TTC549 (cell line): Measurements from ENCODE around the gene ENO3.
A peak's percentile ranks its signal among the peaks of the same experiment; 100 is the strongest.
"Not testable (repeated sequence)": the region's sequence is repeated elsewhere in the genome, so short reads cannot be mapped to it uniquely, and the experiment has no call there.

Source experiments
- FAIRE-seq: peaks from 2 replicates; lab custom pipeline; 2012; peaks lifted over from hg19 to GRCh38; lab: Jason Lieb, UNC

ENO3 gene

DNA sequence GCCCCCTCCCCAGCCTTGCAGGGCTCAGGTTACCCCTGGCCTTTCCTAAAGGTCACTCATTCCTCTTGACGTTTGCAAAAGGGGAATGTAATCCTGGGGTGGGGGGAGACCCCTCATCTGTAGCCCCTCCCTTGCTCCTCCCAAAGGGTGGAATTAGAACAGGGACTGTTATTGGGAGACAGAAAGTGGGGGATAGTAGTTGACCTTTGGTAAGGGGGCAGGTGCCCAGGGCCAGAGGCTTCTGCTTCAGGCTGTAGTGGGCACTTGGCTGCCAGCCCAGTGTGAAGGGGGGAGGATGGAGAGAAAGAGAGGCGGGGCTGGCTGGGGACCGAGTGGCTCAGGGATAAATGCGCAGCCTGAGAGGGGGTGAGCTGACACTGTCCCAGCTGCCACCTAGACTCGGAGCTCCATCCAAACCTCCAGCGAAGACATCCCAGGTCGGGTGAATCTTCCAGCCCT is at the start of gene ENO3:
TSS of gene ENO3 (plus strand) at position 374 of the 459 bp plus-strand sequence. CDS start 711 bp downstream, outside the sequence.
- FAIRE-seq, result no peak

DNA sequence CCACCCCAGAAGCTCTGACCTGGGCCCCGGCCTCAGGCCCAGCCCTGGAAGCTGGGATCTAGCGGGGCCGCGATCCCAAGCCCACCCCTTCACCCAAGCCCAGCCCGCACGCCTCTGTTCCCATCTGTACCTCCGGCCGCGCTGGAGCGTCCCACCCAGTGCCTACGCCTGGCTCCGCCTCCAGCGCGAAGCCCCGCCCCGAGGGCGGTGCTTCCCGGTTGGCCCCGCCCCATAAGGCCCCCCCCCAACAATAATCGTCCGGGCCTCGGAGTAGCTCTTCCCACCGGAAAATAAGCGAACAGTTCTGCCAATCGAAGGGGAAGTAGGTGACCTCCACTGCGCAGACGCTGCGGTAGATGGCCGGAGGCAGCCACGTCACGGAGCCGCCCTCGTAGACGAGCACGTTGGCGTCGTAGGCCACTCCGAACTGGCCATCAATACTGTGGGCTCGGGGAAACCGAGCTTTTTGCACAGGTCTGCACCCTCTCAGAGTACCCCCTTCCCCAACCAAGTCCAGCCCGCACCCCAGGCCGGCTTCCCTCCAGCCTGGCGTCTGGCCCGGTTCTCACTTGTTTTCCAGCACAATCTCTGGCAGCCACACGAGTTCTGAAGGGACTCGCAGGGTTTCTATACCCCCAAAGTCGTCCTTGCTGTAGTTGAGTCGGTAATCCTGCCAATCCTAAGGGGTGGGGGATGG is 49.1 kb upstream of the ENO3 start:
- FAIRE-seq, result no peak

DNA sequence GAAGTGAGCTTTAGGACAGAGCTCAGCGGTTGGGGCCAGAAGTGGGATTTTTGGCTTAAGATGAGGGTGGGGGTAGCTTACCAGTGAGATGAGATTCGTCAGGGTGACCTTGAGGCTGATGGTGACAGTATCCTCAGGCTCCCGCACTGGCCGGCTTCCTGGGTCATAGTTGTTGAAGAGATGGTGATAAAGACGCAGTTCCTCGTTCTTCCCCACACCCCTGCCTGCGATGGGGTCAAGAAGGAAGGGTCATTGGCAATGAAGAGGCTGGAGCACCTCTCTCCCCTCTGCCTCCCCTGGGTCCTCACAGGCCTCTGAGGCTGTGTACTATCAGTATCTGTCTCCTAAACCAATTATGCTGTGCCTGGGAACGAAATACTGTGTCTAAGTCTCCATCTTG is 48.4 kb upstream of the ENO3 start:
- FAIRE-seq, result no peak

DNA sequence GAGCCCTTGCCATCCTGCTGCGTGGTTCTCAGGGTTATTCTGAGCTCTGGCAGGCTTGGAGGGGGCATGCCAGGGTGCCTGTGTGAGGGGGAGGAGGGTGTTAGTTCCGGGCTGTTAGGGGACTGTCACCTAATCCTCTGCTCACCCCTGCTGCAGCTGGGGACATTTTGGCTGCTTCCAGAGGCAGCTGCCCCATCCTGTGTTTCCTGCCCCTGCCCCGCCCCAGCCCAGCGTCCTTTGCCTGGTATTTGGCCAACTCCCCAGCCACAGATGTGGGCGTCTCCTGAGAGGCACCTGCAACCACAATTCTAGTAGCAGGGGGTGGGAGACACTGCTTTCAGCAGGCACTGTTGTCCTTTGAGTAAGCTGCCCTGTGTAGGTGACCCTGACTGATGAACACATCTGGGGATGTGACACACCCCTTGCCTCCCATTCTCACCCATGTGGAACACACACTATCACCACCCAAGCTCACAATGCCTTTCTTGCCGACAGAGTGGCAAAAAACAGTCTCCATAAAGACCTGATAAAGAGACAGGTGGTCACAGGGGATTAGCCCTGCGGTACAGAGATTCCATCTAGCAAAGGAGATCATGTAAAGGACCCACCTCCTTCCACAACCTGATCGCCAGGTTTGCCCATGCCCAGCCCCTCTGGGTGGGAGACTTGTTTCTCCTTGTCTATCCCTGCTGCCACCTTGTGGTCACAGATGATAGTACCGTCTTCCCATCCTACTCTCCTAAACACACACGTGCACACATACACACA is 47.7 kb upstream of the ENO3 start, which contains the start of gene CHRNE:
TSS of gene CHRNE (minus strand) at position 48 of the 768 bp plus-strand sequence. CDS start at position 13, 35 bp downstream.
- no peak for FAIRE-seq

DNA sequence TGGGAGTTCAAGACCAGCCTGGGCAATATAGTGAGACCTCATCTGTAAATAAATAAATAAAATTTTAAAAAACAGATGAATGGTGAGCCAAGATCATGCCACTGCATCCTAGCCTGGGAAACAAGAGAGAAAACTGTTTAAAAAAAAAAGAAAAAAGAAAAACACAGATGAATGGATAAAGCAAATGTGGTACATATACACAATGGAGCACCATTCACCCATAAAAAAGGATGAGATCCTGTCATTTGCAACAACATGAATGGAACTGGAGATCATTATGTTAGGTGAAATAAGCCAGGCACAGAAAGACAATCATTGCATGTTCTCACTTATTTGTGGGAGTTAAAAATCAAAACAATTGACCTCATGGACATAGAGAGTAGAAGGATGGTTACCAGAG is 44.3 kb upstream of the ENO3 start:
- not testable (repeated sequence) for FAIRE-seq

DNA sequence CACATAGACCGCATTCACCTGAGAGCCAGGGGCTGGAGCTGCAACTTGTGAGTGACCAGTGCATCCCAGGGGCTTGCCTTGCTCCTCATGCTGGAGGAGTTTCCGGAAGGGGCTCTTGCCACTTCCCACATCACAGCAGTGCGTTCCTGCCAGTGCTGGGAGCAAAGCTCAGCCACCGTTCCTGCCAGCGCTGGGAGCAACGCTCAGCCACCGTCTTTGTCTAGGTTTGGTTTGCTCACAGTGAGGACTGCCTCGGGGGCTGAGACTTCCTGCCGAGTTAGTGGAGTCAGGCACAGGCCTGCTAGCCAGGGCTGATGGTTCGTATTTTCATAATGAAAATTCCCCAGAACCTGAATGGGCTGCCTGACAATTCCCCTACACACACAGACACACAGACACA is 42.6 kb upstream of the ENO3 start:
- no peak for FAIRE-seq

DNA sequence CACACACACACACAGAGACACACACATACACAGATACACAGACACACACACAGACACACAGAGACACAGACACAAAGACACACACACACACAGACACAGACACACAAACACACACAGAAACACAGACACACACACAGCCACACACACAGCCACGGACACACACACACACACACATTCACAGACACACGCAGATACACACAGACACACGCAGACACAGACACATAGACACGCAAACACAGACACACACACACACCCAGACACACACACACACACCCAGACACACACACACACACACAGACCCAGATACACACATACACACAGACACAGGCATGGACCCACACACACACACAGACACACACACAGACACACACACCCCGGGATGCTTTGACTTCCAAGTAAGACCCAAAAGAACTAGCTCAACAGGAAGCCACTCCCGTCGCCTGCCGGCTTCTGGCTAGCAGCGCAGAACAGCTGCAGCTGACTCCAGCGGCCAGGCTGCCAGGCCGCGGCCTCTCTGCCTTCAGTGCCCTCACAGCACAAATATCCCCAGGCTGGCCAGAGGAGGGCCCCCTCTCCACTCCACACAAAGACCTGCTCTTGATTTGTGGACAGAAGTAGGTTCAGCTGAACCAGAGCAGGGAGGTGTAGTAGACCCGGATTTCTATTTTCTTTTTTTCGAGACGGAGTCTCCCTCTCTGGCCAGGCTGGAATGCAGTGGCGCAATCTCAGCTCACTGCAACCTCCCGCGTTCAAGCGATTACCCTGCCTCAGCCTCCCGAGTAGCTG is 42.0 kb upstream of the ENO3 start:
- FAIRE-seq, result peak; percentile 53

DNA sequence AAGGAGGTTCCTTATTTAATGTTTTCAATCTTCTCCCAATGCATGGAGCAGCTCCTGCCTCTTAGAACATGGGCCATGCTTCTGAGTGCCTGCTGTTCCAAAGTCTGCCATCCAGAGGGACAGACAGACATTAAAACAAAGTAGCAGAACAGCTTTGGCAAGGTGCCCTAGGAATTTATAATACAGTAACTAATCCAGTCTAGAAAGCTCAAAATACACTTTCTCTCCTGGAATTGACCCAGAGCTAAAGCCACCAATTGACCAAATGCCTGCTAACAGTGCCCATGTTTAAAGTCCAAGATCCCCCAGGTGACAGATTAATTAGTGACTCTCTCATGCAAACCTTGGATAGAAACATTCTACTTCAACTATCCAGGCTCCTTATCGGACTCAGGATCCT is 36.9 kb upstream of the ENO3 start:
- FAIRE-seq, result no peak

DNA sequence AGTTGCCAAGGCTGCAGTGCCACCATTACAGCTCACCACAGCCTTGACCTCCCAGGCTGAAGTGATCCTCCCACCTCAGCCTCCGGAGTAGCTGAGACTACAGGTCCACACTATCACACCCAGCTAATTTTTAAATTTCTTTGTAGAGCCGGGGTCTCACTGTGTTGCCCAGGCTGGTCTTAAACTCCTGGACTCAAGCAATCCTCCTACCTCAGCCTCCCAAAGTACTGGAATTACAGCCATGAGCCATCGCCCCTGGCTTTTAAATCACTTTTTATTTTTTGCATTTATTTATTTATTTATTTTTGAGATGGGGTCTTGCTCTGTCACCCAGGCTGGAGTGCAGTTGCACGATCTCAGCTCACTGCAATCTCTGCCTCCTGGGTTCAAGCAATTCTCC is 36.4 kb upstream of the ENO3 start:
- FAIRE-seq, result not testable (repeated sequence)

DNA sequence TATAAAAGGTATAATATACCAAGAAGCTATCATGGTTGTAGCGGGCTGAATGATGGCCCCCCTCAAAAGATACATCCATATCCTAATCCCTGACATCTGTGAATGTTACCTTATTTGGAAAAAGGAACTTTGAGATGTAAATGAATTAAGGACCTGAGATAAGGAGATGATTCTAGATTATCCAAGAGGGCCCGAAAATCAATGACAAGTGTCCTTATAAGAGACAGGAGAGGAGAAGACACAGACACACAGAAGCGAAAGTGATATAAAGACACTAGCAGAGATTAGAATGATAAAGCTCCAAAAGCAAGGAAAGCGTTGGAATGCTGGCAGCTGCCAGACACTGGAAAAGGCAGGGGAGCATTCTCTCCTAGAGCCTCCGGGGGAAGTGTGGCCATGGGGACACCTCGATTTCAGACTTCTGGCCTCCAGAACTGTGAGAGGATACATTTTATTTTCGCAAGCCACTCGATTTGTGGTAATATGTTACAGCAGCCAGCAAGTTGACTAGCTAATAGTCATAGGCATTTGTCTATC is 31.3 kb upstream of the ENO3 start:
- FAIRE-seq, result no peak

DNA sequence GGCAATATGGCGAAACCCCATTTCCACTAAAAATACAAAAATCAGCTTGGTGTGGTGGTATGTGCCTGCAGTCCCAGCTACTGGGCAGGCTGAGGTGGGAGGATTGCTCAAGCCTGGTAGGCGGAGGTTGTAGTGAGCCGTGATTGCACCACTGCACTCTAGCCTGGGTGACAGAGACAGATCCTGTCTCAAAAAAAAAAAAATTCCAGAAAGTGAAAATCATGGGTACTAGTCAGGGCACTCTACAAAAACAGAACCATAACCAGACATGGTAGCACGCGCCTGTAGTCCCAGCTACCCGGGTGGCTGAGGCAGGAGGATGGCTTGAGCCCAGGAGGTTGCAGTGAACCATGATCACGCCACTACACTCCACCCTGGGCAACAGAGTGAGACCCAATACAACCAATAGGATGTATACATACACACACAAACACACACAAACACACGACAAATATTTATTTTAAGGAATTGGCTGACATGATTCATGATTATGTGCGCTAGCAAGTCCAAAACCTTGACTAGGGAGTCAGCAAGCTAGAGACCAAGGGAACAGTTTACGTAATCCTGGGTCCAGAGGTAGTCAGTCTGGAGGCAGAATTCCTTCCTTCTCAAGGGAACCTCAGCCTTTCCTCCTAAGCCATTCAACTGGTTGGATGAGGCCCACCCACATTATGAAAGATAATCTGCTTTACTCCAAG is 30.4 kb upstream of the ENO3 start:
- FAIRE-seq, result no peak

DNA sequence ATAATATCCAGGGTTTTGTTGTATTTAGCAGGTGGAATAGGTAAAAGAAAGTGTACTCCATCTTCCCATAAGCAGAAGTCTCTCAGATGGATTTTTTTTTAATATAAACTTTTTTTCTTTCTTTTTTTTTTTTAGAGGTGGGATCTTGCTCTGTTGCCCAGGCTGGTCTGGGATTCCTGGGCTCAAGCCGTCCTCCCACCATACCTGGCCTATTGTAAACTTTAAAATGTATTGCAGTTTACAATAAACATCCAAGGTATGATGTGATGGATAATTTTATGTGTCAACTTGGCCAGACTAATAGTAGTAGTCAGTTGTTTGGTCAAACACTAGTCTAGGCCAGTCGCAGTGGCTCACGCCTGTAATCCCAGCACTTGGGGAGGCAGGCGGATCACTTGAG is 29.6 kb upstream of the ENO3 start:
- FAIRE-seq, result no peak

DNA sequence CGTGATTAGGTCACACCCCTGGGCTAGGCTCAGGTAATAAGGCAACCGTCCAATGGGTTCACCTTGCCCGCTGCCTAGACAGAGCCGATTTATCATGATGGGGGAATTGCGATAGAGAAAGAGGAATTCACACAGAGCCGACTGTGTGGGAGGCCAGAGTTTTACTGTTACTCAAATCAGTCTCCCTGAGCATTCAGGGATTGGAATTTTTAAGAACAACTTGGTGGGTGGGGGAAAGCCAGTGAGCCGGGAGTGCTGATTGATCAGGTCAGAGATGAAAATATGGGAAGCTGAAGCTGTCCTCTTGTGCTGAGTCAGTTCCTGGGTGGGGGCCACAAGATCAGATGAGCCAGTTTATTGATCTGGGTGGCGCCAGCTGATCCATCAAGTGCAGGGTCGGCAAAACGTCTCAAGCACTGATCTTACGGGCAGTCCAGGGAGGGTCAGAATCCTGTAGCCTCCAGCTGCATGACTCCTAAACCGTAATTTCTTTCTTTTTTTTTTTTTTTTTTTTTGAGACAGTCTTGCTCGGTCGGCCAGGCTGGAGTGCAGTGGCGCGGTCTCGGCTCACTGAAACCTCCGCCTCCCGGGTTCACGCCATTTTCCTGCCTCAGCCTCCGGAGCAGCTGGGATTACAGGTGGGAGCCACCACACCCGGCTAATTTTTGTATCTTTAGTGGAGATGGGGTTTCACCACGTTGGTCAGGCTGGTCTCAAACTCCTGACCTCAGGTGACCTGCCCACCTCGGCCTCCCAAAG is 24.2 kb upstream of the ENO3 start:
- not testable (repeated sequence) for FAIRE-seq

DNA sequence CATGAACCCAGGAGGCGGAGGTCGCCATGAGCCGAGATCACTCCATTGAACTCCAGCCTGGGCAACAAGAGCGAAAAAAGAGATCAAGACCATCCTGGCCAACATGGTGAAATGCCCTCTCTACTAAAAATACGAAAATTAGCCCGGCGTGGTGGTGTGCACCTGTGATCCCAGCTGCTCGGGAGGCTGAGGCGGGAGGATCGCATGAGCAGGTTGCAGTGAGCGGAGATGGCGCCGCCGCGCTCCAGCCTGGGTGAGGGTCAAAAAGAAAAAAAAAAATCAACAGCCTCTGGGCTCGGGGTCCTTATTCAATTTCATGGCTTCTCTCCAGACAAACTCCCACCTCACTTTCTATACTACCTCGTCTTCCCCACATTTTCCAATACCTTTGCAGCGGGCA is 22.0 kb upstream of the ENO3 start:
- FAIRE-seq, result no peak

DNA sequence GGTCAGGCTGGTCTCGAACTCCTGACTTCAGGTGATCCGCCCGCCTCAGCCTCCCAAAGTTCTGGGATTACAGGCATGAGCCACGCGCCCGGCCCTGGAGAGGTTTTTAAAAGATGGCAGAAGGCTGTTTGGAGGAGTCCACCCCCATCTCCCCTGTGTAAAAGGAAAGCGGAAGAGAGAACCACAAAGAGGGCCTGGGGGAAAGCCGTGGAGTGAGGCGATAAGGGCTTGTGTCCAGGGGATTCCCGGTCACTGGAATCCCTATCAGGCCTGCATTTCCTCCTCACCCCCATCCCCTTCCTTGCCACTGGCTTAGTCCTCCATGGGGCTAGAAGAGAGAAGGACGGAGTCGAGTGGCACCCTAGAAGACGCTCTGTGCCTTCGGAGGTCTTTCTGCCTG is 19.0 kb upstream of the ENO3 start, which contains the start of gene GP1BA:
TSS of gene GP1BA (plus strand) at position 315 of the 400 bp plus-strand sequence. CDS start 328 bp downstream, outside the sequence.
- no peak for FAIRE-seq

DNA sequence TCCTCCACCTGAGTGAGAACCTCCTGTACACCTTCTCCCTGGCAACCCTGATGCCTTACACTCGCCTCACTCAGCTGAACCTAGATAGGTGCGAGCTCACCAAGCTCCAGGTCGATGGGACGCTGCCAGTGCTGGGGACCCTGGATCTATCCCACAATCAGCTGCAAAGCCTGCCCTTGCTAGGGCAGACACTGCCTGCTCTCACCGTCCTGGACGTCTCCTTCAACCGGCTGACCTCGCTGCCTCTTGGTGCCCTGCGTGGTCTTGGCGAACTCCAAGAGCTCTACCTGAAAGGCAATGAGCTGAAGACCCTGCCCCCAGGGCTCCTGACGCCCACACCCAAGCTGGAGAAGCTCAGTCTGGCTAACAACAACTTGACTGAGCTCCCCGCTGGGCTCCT is 18.2 kb upstream of the ENO3 start:
- FAIRE-seq, result no peak

DNA sequence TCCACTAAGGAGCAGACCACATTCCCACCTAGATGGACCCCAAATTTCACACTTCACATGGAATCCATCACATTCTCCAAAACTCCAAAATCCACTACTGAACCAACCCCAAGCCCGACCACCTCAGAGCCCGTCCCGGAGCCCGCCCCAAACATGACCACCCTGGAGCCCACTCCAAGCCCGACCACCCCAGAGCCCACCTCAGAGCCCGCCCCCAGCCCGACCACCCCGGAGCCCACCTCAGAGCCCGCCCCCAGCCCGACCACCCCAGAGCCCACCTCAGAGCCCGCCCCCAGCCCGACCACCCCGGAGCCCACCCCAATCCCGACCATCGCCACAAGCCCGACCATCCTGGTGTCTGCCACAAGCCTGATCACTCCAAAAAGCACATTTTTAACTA is 17.3 kb upstream of the ENO3 start:
- FAIRE-seq, result no peak

DNA sequence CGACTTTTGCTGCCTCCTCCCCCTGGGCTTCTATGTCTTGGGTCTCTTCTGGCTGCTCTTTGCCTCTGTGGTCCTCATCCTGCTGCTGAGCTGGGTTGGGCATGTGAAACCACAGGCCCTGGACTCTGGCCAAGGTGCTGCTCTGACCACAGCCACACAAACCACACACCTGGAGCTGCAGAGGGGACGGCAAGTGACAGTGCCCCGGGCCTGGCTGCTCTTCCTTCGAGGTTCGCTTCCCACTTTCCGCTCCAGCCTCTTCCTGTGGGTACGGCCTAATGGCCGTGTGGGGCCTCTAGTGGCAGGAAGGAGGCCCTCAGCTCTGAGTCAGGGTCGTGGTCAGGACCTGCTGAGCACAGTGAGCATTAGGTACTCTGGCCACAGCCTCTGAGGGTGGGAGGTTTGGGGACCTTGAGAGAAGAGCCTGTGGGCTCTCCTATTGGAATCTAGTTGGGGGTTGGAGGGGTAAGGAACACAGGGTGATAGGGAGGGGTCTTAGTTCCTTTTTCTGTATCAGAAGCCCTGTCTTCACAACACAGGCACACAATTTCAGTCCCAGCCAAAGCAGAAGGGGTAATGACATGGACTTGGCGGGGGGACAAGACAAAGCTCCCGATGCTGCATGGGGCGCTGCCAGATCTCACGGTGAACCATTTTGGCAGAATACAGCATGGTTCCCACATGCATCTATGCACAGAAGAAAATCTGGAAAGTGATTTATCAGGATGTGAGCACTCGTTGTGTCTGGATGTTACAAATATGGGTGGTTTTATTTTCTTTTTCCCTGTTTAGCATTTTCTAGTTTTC is 16.5 kb upstream of the ENO3 start:
- FAIRE-seq, result no peak

DNA sequence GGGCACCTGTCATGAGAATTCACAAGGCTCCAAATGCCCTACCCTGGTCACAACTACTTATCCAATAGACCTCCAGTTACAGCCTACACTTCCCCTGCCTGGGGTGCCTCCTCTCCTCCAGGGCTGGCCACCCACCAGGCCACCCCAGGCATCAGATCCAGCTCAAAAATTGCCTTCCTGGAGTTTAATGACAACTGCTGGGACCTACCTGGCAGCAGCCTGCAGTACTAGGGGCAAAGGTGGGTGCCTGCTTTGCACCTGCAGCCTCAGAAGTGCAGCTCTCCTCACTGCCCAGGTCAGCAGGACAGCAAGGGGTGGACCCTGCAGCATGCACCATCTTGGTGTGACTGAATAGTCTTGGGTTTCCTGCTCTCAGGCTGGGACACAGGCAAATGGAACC is 15.3 kb upstream of the ENO3 start:
- no peak for FAIRE-seq

DNA sequence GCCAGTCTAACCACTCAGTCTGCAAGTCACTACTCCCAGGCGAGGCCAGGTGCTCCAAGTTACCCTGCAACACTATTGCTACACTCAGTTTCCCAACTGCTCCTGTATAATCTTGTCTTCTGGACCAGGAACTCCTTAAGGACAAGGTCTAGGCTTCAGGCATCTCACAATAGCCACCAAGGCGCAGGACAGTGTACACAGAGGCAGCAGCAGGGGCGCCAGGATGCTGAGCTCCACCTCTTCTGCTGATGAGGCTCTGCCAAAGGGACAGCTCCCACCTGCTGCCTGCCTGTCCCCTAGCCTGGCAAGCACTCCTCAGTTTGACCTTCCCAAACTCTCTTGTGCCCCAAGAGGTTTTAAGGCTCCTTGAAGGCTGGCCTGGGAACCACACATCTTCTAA is 14.5 kb upstream of the ENO3 start:
- FAIRE-seq, result no peak
